KOPT-K1 (cell line): ENCODE results near the gene RHD.
"Not testable (repeated sequence)": the region's sequence is repeated elsewhere in the genome, so short reads cannot be mapped to it uniquely, and the experiment has no call there.

Experiments used
- H3K27ac ChIP-seq: fragments of 200-600 bp; sonication (generic); 2 replicates; pipeline ENCODE4 v1.5.1; 2016; ENCODE audit warnings: antibody characterized with exemption, mild to moderate bottlenecking, low read depth, low read length; ENCODE audit not compliant: poor library complexity, severe bottlenecking
- H3K36me3 ChIP-seq: fragments of 200-600 bp; sonication (generic); 2 replicates; pipeline ENCODE4 v1.5.1; 2017; ENCODE audit warnings: antibody characterized with exemption, mild to moderate bottlenecking, low read length, moderate library complexity; ENCODE audit not compliant: insufficient read depth
- H3K9me3 ChIP-seq: fragments of 200-600 bp; sonication (generic); 2 replicates; pipeline ENCODE4 v1.5.1; 2017; ENCODE audit warnings: antibody characterized with exemption, low read length, mild to moderate bottlenecking; ENCODE audit not compliant: insufficient read depth, poor library complexity, severe bottlenecking

The RHD gene

GRCh38 chr1:25278358-25278757 is 6.0 kb downstream of the RHD start:
- not testable (repeated sequence) for H3K36me3 ChIP-seq, H3K9me3 ChIP-seq, H3K27ac ChIP-seq

DNA sequence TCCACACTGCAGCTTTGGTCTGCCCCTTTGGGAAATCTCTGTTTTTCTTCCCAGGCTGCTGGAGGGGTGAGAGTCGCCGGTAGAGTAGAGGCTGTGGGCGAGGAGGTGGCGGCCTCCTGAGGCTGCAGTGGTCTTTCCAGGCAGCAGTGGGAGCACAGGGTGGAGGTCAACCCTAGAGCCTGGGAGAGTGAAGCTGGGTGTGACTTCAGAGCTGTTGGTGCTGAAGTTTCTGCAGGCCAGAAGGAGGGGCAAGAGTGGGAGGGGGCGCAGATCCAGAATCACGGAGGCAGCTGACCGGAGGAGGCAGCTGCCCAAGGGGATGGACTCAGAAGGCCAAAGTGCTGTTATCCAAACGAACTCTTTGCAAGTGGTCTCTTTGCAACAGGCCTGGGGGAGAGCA is 6.5 kb downstream of the RHD start:
- H3K27ac ChIP-seq, H3K9me3 ChIP-seq, H3K36me3 ChIP-seq: not testable (repeated sequence)

GRCh38 chr1:25279693-25280111 is 7.4 kb downstream of the RHD start:
- H3K36me3 ChIP-seq, H3K9me3 ChIP-seq, H3K27ac ChIP-seq: not testable (repeated sequence)

- H3K9me3 ChIP-seq, H3K27ac ChIP-seq, H3K36me3 ChIP-seq: not testable (repeated sequence)
Measured at GRCh38 chr1:25285862-25286261, 13.6 kb downstream of the RHD start.

- not testable (repeated sequence) for H3K27ac ChIP-seq, H3K9me3 ChIP-seq, H3K36me3 ChIP-seq
Measured at GRCh38 chr1:25287164-25287563, 14.9 kb downstream of the RHD start.

- H3K36me3 ChIP-seq, H3K27ac ChIP-seq, H3K9me3 ChIP-seq: not testable (repeated sequence)
Measured at GRCh38 chr1:25288573-25289101, 16.3 kb downstream of the RHD start.

DNA sequence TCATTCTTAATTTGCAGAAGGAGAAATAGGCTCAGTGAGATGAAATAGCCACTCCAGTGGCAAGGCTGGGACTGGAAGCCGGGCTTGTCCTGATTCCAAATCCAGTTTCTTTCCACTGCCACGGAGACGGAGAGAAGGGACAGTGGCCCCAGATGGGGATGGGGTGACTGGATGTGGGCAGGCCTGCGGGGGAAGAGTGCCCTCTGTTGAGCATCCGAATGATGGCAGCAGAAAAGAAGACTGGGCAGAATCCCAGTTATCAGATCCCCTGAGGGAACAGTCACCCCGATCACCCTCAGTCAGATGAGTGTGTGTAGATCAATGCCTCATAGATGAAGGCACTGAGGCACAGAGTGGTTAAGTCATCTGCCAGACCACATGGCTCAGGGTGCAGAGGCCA is 17.7 kb downstream of the RHD start:
- H3K9me3 ChIP-seq, H3K27ac ChIP-seq, H3K36me3 ChIP-seq: not testable (repeated sequence)

DNA sequence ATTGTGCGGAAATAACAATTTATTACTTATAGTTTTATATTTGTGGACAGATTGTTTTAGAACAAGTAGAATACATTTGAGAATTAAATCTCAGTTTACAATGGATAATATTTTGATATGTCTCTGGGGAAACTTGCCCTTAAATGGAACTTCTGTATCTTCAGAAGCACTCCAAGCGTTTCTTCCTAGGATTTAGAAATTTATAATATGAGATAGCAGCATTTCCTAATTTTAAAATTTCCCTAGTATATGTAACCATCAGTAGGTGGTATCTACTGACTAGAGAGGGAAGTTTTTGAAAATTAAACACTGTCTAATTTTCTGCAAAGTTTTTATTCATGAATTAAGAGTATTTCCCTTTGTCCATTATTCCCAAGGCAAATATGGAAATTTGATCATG is 21.1 kb downstream of the RHD start:
- H3K9me3 ChIP-seq, H3K27ac ChIP-seq, H3K36me3 ChIP-seq: not testable (repeated sequence)

GRCh38 chr1:25294889-25295826 is 22.8 kb downstream of the RHD start:
- not testable (repeated sequence) for H3K27ac ChIP-seq

GRCh38 chr1:25296501-25296900 is 24.2 kb downstream of the RHD start:
- not testable (repeated sequence) for H3K27ac ChIP-seq, H3K9me3 ChIP-seq, H3K36me3 ChIP-seq

More at GRCh38 chr1:25294889-25295826, 22.8 kb downstream of the RHD start:
- H3K36me3 ChIP-seq, H3K9me3 ChIP-seq: not testable (repeated sequence)

GRCh38 chr1:25300729-25301128 is 28.4 kb downstream of the RHD start:
- not testable (repeated sequence) for H3K27ac ChIP-seq, H3K9me3 ChIP-seq, H3K36me3 ChIP-seq

DNA sequence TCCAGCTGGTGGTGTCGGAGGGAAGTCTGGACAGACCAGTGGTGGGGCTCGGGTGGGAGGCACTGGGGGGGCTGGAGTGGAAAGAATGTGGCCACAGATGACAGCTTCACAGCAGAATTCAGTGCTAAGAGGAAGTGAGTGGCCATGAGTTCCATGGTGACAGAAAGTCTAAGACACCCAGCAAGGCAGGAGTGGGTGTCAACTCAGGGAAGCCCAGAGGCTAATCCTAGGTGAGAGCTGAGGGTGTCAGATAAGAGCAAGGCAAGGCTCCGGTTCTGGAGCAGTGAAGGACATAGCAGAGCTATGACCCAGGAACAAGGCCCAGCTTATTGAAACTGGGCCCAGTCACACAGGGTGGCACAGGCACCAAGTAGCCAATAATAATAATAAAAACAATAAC is 30.0 kb downstream of the RHD start:
- not testable (repeated sequence) for H3K36me3 ChIP-seq, H3K9me3 ChIP-seq, H3K27ac ChIP-seq

GRCh38 chr1:25304936-25305335 is 32.6 kb downstream of the RHD start:
- H3K36me3 ChIP-seq, H3K27ac ChIP-seq, H3K9me3 ChIP-seq: not testable (repeated sequence)

- H3K27ac ChIP-seq, H3K36me3 ChIP-seq, H3K9me3 ChIP-seq: not testable (repeated sequence)
Measured at GRCh38 chr1:25308168-25308567, 35.9 kb downstream of the RHD start.

GRCh38 chr1:25309085-25309484 is 36.8 kb downstream of the RHD start:
- H3K36me3 ChIP-seq, H3K27ac ChIP-seq, H3K9me3 ChIP-seq: not testable (repeated sequence)

- H3K9me3 ChIP-seq, H3K36me3 ChIP-seq, H3K27ac ChIP-seq: not testable (repeated sequence)
Measured at GRCh38 chr1:25309486-25309885, 37.2 kb downstream of the RHD start.
